HCT116 (cell line): ENCODE data around the gene NOTUM.

Experiments used
- EZH2 ChIP-seq: fragments of 200-600 bp; sonication (generic); IDR thresholded peaks from 2 replicates; pipeline ENCODE4 v1.6.1; 2017; ENCODE audit warnings: antibody characterized with exemption, mixed run types
- EZH2phosphoT487 ChIP-seq: fragments of 200-600 bp; IDR thresholded peaks from 2 replicates; pipeline ENCODE4 v1.6.1; 2018; ENCODE audit warnings: antibody characterized with exemption, borderline replicate concordance
- JUND ChIP-seq: IDR thresholded peaks from 2 replicates; pipeline ENCODE4 v1.6.1; 2012
- POLR2A ChIP-seq: IDR thresholded peaks from 2 replicates; pipeline ENCODE4 v1.7.0; 2011; ENCODE audit warnings: borderline replicate concordance; ENCODE audit not compliant: insufficient read depth, insufficient read length; ENCODE audit errors: extremely low read depth
- POLR2AphosphoS5 ChIP-seq: IDR thresholded peaks from 2 replicates; pipeline ENCODE4 v1.6.1; 2011; ENCODE audit warnings: mild to moderate bottlenecking, low read depth, low read length, moderate library complexity
- ZNF274 ChIP-seq: fragments of 200-500 bp; sonication (Bioruptor generic); IDR thresholded peaks from 2 replicates; pipeline ENCODE4 v1.6.1; 2014; ENCODE audit warnings: mild to moderate bottlenecking, low read depth, low read length, inconsistent platforms
- TF ChIP-seq, protein P1 (sequence below), 3 experiments: fragments of 200-600 bp in 1 of 3; sonication (generic) in 1 of 3; IDR thresholded peaks in 2 of 3; conservative IDR thresholded peaks in 1 of 3; 2 replicates each; pipeline ENCODE4 v1.5.1; 2012 to 2017; ENCODE audit warnings: low read depth in 2 of 3, low read length in 2 of 3, antibody characterized with exemption in 1 of 3, borderline replicate concordance in 1 of 3, control low read depth in 1 of 3, mild to moderate bottlenecking in 1 of 3, mixed read lengths in 1 of 3, mixed run types in 1 of 3, moderate library complexity in 1 of 3; ENCODE audit not compliant: insufficient read depth in 1 of 3
- TF ChIP-seq, protein P2 (sequence below): IDR thresholded peaks from 2 replicates; pipeline ENCODE4 v1.6.1; 2012; ENCODE audit warnings: low read depth
- TF ChIP-seq, protein P3 (sequence below): IDR thresholded peaks from 2 replicates; pipeline ENCODE4 v1.6.1; 2012

DNA sequence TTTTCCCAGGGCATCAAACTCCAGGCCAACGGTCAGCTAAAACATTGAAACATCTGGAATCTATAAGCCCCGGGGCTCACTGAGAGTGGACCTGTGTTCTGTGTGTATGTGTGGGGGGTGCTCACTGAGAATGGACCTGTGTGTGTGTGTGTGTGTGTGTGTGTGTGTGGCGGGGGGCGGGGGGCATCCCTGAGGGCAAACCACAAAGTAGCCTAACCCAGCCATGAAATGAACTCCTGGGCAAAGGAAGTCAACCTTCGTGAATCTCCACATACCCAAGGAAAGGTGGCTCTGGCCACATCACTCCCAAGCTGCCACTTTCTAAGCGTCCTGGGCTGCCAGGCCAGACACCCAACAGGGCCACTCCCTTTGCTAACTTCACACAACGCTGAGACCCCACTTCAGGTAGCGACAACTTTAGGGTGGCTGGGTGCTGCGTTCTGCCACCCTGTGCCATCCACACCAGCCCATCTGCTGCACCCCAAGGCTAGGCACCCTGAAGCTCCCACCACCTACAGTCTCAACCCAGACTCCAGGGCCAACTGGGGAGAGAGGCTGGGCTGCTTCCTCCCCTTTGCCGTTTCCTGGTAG lies 35.0 kb downstream of the NOTUM start:
- TF ChIP-seq, protein P1, sequence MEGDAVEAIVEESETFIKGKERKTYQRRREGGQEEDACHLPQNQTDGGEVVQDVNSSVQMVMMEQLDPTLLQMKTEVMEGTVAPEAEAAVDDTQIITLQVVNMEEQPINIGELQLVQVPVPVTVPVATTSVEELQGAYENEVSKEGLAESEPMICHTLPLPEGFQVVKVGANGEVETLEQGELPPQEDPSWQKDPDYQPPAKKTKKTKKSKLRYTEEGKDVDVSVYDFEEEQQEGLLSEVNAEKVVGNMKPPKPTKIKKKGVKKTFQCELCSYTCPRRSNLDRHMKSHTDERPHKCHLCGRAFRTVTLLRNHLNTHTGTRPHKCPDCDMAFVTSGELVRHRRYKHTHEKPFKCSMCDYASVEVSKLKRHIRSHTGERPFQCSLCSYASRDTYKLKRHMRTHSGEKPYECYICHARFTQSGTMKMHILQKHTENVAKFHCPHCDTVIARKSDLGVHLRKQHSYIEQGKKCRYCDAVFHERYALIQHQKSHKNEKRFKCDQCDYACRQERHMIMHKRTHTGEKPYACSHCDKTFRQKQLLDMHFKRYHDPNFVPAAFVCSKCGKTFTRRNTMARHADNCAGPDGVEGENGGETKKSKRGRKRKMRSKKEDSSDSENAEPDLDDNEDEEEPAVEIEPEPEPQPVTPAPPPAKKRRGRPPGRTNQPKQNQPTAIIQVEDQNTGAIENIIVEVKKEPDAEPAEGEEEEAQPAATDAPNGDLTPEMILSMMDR (IDR thresholded peaks at IDR 0.05 in 2 of 3, conservative IDR thresholded peaks at IDR 0.05 in 1 of 3; ENCODE audit: borderline replicate concordance in 1 of 3, insufficient read depth in 1 of 3, low read depth in 2 of 3, low read length in 2 of 3) = no peak
- TF ChIP-seq, protein P2, sequence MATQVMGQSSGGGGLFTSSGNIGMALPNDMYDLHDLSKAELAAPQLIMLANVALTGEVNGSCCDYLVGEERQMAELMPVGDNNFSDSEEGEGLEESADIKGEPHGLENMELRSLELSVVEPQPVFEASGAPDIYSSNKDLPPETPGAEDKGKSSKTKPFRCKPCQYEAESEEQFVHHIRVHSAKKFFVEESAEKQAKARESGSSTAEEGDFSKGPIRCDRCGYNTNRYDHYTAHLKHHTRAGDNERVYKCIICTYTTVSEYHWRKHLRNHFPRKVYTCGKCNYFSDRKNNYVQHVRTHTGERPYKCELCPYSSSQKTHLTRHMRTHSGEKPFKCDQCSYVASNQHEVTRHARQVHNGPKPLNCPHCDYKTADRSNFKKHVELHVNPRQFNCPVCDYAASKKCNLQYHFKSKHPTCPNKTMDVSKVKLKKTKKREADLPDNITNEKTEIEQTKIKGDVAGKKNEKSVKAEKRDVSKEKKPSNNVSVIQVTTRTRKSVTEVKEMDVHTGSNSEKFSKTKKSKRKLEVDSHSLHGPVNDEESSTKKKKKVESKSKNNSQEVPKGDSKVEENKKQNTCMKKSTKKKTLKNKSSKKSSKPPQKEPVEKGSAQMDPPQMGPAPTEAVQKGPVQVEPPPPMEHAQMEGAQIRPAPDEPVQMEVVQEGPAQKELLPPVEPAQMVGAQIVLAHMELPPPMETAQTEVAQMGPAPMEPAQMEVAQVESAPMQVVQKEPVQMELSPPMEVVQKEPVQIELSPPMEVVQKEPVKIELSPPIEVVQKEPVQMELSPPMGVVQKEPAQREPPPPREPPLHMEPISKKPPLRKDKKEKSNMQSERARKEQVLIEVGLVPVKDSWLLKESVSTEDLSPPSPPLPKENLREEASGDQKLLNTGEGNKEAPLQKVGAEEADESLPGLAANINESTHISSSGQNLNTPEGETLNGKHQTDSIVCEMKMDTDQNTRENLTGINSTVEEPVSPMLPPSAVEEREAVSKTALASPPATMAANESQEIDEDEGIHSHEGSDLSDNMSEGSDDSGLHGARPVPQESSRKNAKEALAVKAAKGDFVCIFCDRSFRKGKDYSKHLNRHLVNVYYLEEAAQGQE = no peak
- TF ChIP-seq ZNF274 = no peak
- TF ChIP-seq POLR2AphosphoS5 = no peak
- no peak for TF ChIP-seq POLR2A
- TF ChIP-seq, protein P3, sequence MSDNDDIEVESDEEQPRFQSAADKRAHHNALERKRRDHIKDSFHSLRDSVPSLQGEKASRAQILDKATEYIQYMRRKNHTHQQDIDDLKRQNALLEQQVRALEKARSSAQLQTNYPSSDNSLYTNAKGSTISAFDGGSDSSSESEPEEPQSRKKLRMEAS = no peak
- no peak for TF ChIP-seq EZH2
- TF ChIP-seq EZH2phosphoT487 = no peak
- no peak for TF ChIP-seq JUND
